DOHH2 (cell line): ENCODE measurements around the gene ELOVL7.

ENCODE experiments used
- EZH2phosphoT487 ChIP-seq: fragments of 200-600 bp; sonication (generic); IDR thresholded peaks from 2 replicates; pipeline ENCODE4 v1.6.1; 2017; ENCODE audit warnings: borderline replicate concordance, mild to moderate bottlenecking, antibody characterized with exemption, low read length, moderate library complexity, mixed read lengths
- TF ChIP-seq, protein P1 (sequence below): fragments of 200-600 bp; sonication (generic); IDR thresholded peaks from one replicate; pipeline ENCODE4 v1.5.1; 2014; ENCODE audit warnings: antibody characterized with exemption, mild to moderate bottlenecking, low read depth, low read length; ENCODE audit not compliant: poor library complexity, severe bottlenecking

DNA sequence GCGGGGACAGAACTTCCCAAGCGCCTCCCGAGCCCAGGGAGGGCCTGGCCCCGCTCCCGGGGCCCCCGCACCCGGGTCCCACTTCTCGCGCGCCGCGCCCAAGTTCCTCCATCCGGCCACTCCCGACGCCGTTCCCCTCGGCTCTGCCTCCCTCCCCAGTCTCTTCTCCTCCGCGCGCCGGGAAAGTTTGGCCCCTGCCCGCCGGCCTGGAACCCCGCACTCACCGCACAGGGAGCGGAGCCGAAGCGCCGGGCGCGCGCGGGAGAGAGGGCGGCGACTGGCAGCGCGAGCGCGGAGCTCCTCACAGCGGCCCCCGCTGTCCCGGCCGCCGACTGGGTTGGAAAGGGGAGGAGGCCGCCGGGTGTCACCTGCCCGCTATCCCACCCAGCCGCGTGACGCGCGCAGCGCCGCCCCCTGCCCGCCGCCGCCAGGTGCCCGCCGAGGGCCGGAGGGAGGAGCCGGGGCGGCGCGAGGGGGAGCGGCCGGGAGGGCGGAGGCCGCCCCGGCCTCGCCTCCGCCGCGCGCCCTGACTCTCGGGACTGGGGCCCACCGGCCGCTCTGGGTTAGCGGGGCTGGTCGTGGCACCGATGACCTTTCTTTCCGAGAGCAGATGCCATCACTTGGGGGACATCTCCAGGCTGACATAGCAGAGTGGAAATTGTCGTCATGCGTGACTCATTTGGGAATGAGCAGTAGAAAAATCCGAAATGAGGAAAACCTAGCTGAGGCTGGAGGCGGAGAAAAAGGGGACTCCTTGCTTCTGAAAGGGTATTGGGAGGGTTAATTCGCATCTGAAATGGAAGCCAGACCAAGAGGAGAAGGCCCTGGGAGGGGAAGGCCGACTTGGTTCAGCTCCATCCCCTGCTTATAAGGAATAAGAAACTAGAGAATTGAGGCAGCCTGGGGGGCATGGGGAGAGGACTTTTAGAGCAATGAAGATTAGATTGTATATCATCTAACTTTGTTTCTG lies at the start of gene ELOVL7:
- no peak; the same call in 1 of the 2 replicates for TF ChIP-seq EZH2phosphoT487
- TF ChIP-seq, protein P1, sequence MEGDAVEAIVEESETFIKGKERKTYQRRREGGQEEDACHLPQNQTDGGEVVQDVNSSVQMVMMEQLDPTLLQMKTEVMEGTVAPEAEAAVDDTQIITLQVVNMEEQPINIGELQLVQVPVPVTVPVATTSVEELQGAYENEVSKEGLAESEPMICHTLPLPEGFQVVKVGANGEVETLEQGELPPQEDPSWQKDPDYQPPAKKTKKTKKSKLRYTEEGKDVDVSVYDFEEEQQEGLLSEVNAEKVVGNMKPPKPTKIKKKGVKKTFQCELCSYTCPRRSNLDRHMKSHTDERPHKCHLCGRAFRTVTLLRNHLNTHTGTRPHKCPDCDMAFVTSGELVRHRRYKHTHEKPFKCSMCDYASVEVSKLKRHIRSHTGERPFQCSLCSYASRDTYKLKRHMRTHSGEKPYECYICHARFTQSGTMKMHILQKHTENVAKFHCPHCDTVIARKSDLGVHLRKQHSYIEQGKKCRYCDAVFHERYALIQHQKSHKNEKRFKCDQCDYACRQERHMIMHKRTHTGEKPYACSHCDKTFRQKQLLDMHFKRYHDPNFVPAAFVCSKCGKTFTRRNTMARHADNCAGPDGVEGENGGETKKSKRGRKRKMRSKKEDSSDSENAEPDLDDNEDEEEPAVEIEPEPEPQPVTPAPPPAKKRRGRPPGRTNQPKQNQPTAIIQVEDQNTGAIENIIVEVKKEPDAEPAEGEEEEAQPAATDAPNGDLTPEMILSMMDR, result no peak
